CD1c-positive myeloid dendritic cell (primary cell): ENCODE results near the gene GALNT12.

ENCODE experiments used
- DNase-seq: peaks from one replicate; pipeline ENCODE4 v3.0.0-alpha.2; 2016; ENCODE audit errors: extremely low spot score

Gene GALNT12

GRCh38 chr9:98860871-98861293 is 53.4 kb downstream of the GALNT12 start:
- no peak for DNase-seq

- peak; percentile 26 for DNase-seq
These were observed 54.5 kb downstream of the GALNT12 start for GRCh38 chr9:98861781-98862504.

GRCh38 chr9:98862936-98863335 is 55.5 kb downstream of the GALNT12 start:
- DNase-seq, result no peak

GRCh38 chr9:98864281-98865174 is 57.1 kb downstream of the GALNT12 start:
- no peak for DNase-seq

GRCh38 chr9:98865284-98865875 is 57.9 kb downstream of the GALNT12 start:
- no peak for DNase-seq

- no peak for DNase-seq
These were observed 59.1 kb downstream of the GALNT12 start for GRCh38 chr9:98866435-98867102.

- peak; percentile 30 for DNase-seq
These were observed 59.6 kb downstream of the GALNT12 start for GRCh38 chr9:98867103-98867428.

GRCh38 chr9:98867429-98868168 is 60.1 kb downstream of the GALNT12 start:
- DNase-seq, result peak; percentile 22

- DNase-seq, result no peak
These were observed 61.7 kb downstream of the GALNT12 start for GRCh38 chr9:98869078-98869745.

- DNase-seq, result no peak
These were observed 62.4 kb downstream of the GALNT12 start for GRCh38 chr9:98869866-98870265.

- DNase-seq, result no peak
These were observed 63.5 kb downstream of the GALNT12 start for GRCh38 chr9:98870782-98871557.

- DNase-seq, result no peak
These were observed 64.1 kb downstream of the GALNT12 start for GRCh38 chr9:98871558-98872065.

- DNase-seq, result no peak
These were observed 66.1 kb downstream of the GALNT12 start for GRCh38 chr9:98873526-98873925.

- no peak for DNase-seq
These were observed 66.5 kb downstream of the GALNT12 start for GRCh38 chr9:98873951-98874371.

- DNase-seq, result no peak
These were observed 67.3 kb downstream of the GALNT12 start for GRCh38 chr9:98874721-98875255.

- DNase-seq, result no peak
These were observed 68.1 kb downstream of the GALNT12 start for GRCh38 chr9:98875536-98875935.

GRCh38 chr9:98877311-98877710 is 69.8 kb downstream of the GALNT12 start:
- no peak for DNase-seq

GRCh38 chr9:98879094-98879962 is 71.9 kb downstream of the GALNT12 start:
- no peak for DNase-seq

- no peak for DNase-seq
These were observed 72.5 kb downstream of the GALNT12 start for GRCh38 chr9:98879963-98880310.
